Kidney (tissue), 14 donors: ENCODE measurements around the gene PRRT1. TPM values are rescaled to one million over a fixed set of nuclear protein-coding genes. Genes with fewer than 3 reads are reported as not detected.
"Not testable (repeated sequence)": the region's sequence is repeated elsewhere in the genome, so short reads cannot be mapped to it uniquely, and the experiment has no call there.

Experiments used
- DNase-seq, 5 donors: peaks; one replicate each; pipeline ENCODE4 v3.0.0-alpha.2; 2013 to 2020
- FAIRE-seq: peaks from 2 replicates; lab custom pipeline; 2012; peaks lifted over from hg19 to GRCh38; lab: Jason Lieb, UNC
- H3K27ac ChIP-seq, 2 donors: one replicate each; pipeline ENCODE4 v1.7.0; 2013; ENCODE audit warnings: low read depth in 2 of 2, low read length in 2 of 2, inconsistent platforms in 1 of 2
- H3K27me3 ChIP-seq: one replicate; pipeline ENCODE4 v1.7.1; 2013; ENCODE audit warnings: low read length, inconsistent platforms; ENCODE audit not compliant: control insufficient read depth, insufficient read depth
- H3K36me3 ChIP-seq, 3 donors: one replicate each; pipeline versions ENCODE4 v1.7.0 to v1.7.1; 2013; ENCODE audit warnings: low read length in 3 of 3, control low read depth in 1 of 3, inconsistent platforms in 1 of 3; ENCODE audit not compliant: insufficient read depth in 3 of 3, control insufficient read depth in 2 of 3
- H3K4me1 ChIP-seq, 3 donors: one replicate each; pipeline versions ENCODE4 v1.7.0 to v1.7.1; 2013; ENCODE audit warnings: low read length in 3 of 3, inconsistent platforms in 1 of 3, low read depth in 1 of 3; ENCODE audit not compliant: control insufficient read depth in 2 of 3, insufficient read depth in 2 of 3
- H3K4me3 ChIP-seq, 3 donors: one replicate each; pipeline versions ENCODE4 v1.7.0 to v1.8.1; 2013; ENCODE audit warnings: low read length in 3 of 3, control low read depth in 1 of 3, inconsistent platforms in 1 of 3
- H3K9ac ChIP-seq, 3 donors: one replicate each; pipeline versions ENCODE4 v1.7.0 to v1.7.1; 2013; ENCODE audit warnings: low read length in 3 of 3, control low read depth in 1 of 3, inconsistent platforms in 1 of 3
- H3K9me3 ChIP-seq, 3 donors: one replicate each; pipeline versions ENCODE4 v1.7.0 to v1.7.1; 2013; ENCODE audit warnings: low read length in 3 of 3, control low read depth in 1 of 3, inconsistent platforms in 1 of 3; ENCODE audit not compliant: control insufficient read depth in 2 of 3, insufficient read depth in 1 of 3
- intact Hi-C: fragments of 100-400 bp; cut with DNase I; formaldehyde crosslinking; loops from one replicate; pipeline ENCODE4 v1.11.1; 2022
- microRNA-seq: library from miRNA; unstranded; fragments of <30 nt; microRNA quantifications from one replicate; pipeline ENCODE4 v1.2.0, GENCODE V29; 2020
- polyA plus RNA-seq: library from polyadenylated mRNA; stranded (reverse); fragments of 350-450 nt; fragmentation: Illumina TruSeq; extraction: RNeasy Lipid Tissue Mini Kit (QIAGEN cat#74804); gene quantifications from one replicate; pipeline ENCODE4 v1.2.3, GENCODE V29; 2014; ENCODE audit warnings: low read depth, low replicate concordance; ENCODE audit not compliant: insufficient read depth
- total RNA-seq: library from RNA; stranded (reverse); fragmentation: NEBNext Ultra II Directional; extraction: Animal tissue kit (Norgen Biotek cat#: 25700); gene quantifications from one replicate; pipeline ENCODE4 v1.2.1, GENCODE V29; 2021
- TF ChIP-seq, protein P1 (sequence below): IDR thresholded peaks from 3 replicates; pipeline ENCODE4 v1.5.1; 2012; ENCODE audit warnings: mild to moderate bottlenecking, moderate library complexity, borderline replicate concordance; ENCODE audit not compliant: insufficient read depth; ENCODE audit errors: extremely low read depth
- donor health status: control.
- donor health status: control.
- donor health status: control.
- donor health status: control.
- donor health status: control.
- donor health status: DM: yes; HTN: yes; CAD: no.
- donor health status: Normal renal cell carcinoma (clear cell type).

The PRRT1 gene
- total and polyA plus RNA-seq, 2 donors from 2014 or later = 2.4 to 4.0 TPM

DNA sequence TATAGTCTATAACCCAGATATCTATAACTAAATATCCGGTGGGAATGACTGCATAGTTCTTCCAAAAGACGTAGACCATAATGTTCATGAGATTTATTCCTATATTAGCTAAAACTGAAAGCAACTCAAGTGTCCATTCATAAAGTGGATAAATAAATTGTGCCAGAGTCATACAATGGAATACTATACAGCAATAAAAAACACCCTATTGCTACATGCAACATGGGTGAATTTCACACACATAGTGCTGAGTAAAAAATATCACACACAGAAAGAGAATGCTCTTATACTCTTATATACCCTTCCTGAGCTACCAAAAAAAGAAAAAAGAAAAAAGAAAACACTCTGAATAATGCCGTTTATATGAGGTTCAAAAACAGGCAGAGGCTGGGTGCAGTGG, 49.5 kb downstream of the PRRT1 start:
- TF ChIP-seq, protein P1, sequence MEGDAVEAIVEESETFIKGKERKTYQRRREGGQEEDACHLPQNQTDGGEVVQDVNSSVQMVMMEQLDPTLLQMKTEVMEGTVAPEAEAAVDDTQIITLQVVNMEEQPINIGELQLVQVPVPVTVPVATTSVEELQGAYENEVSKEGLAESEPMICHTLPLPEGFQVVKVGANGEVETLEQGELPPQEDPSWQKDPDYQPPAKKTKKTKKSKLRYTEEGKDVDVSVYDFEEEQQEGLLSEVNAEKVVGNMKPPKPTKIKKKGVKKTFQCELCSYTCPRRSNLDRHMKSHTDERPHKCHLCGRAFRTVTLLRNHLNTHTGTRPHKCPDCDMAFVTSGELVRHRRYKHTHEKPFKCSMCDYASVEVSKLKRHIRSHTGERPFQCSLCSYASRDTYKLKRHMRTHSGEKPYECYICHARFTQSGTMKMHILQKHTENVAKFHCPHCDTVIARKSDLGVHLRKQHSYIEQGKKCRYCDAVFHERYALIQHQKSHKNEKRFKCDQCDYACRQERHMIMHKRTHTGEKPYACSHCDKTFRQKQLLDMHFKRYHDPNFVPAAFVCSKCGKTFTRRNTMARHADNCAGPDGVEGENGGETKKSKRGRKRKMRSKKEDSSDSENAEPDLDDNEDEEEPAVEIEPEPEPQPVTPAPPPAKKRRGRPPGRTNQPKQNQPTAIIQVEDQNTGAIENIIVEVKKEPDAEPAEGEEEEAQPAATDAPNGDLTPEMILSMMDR = no peak
- intact Hi-C loops = no loop called here
- no peak overlapping the region for H3K9ac ChIP-seq
- H3K36me3 ChIP-seq = no peaks in the 10 kb centered on the region
- no peaks in the 10 kb centered on the region for H3K9me3 ChIP-seq
- no peak for DNase-seq
- H3K27ac ChIP-seq = no peak overlapping the region
- peaks cover 0 to 5% (median 0%) of the 10 kb centered on the region in 3 donors for H3K4me1 ChIP-seq
- no peak for FAIRE-seq
- no peak overlapping the region for H3K4me3 ChIP-seq
- H3K27me3 ChIP-seq = no peaks in the 10 kb centered on the region

DNA sequence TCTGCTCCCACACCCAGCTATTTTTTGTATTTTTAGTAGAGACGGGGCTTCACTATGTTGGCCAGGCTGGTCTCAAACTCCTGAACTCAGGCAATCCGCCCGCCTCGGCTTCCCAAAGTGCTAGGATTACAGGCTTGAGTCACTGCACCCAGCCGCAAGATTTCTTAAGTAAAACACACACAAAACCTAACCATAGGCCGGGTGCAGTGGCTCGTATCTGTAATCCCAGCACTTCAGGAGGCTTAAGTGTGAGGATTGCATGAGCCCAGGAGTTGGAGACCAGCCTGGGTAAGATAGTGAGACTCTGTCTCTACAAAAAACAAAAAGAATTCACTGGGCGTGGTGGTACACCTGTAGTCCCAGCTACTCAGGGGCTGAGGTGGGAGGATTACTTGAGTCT, 51.5 kb downstream of the PRRT1 start:
- H3K4me1 ChIP-seq, H3K36me3 ChIP-seq, intact Hi-C loops, FAIRE-seq, H3K9ac ChIP-seq, H3K9me3 ChIP-seq, H3K27me3 ChIP-seq, DNase-seq, H3K4me3 ChIP-seq, H3K27ac ChIP-seq: not testable (repeated sequence)

Small RNA genes within 50 kb of the gene (microRNA-seq; reads per million reads assigned to microRNA genes)
- gene MIR6721 (not detected), gene MIR6833 (not detected)

Other genes starting within 250 kb of the PRRT1 start
- 3.4 TPM for gene ZBTB12, start 249.9 kb downstream of the PRRT1 start, total RNA-seq
- gene ZBTB12, start 249.9 kb downstream of the PRRT1 start, polyA plus RNA-seq = 2.5 TPM
- 38.7 TPM for gene C2, start 224.2 kb downstream of the PRRT1 start, total RNA-seq
- gene C2, start 224.2 kb downstream of the PRRT1 start, polyA plus RNA-seq = 84.0 TPM
- 200 TPM for gene CFB, start 205.8 kb downstream of the PRRT1 start, total RNA-seq
- gene CFB, start 205.8 kb downstream of the PRRT1 start, polyA plus RNA-seq = 154 TPM
- 62.0 TPM for gene NELFE, start 193.0 kb downstream of the PRRT1 start, total RNA-seq
- gene NELFE, start 193.0 kb downstream of the PRRT1 start, polyA plus RNA-seq = 83.0 TPM
- 67.8 TPM for gene SKIC2, start 192.8 kb downstream of the PRRT1 start, total RNA-seq
- gene SKIC2, start 192.8 kb downstream of the PRRT1 start, polyA plus RNA-seq = 55.0 TPM
- 21.3 TPM for gene DXO, start 179.8 kb downstream of the PRRT1 start, total RNA-seq
- 26.0 TPM for gene DXO, start 179.8 kb downstream of the PRRT1 start, polyA plus RNA-seq
- gene C4A, start 169.9 kb downstream of the PRRT1 start, total RNA-seq = 250 TPM
- 521 TPM for gene C4A, start 169.9 kb downstream of the PRRT1 start, polyA plus RNA-seq
- 596 TPM for gene C4B, start 137.1 kb downstream of the PRRT1 start, total RNA-seq
- 578 TPM for gene C4B, start 137.1 kb downstream of the PRRT1 start, polyA plus RNA-seq
- 3.2 TPM for gene CYP21A2, start 113.5 kb downstream of the PRRT1 start, total RNA-seq
- 8.2 TPM for gene CYP21A2, start 113.5 kb downstream of the PRRT1 start, polyA plus RNA-seq
- gene TNXB, start 42.6 kb downstream of the PRRT1 start, total RNA-seq = 88.2 TPM
- 13.3 TPM for gene TNXB, start 42.6 kb downstream of the PRRT1 start, polyA plus RNA-seq
- 104 TPM for gene ATF6B, start 23.7 kb downstream of the PRRT1 start, total RNA-seq
- gene ATF6B, start 23.7 kb downstream of the PRRT1 start, polyA plus RNA-seq = 40.3 TPM
- gene FKBPL, start 21.7 kb downstream of the PRRT1 start, total RNA-seq = 4.8 TPM
- 5.7 TPM for gene FKBPL, start 21.7 kb downstream of the PRRT1 start, polyA plus RNA-seq
- 23.0 TPM for gene PPT2, start 2.2 kb upstream of the PRRT1 start, total RNA-seq
- 20.3 TPM for gene PPT2, start 2.2 kb upstream of the PRRT1 start, polyA plus RNA-seq
- gene EGFL8, start 12.7 kb upstream of the PRRT1 start, total RNA-seq = 18.3 TPM
- 15.0 TPM for gene EGFL8, start 12.7 kb upstream of the PRRT1 start, polyA plus RNA-seq
- 58.9 TPM for gene AGPAT1, start 24.1 kb upstream of the PRRT1 start, total RNA-seq
- 87.1 TPM for gene AGPAT1, start 24.1 kb upstream of the PRRT1 start, polyA plus RNA-seq
- 74.1 TPM for gene RNF5, start 26.5 kb upstream of the PRRT1 start, total RNA-seq
- 208 TPM for gene RNF5, start 26.5 kb upstream of the PRRT1 start, polyA plus RNA-seq
- 13.0 TPM for gene AGER, start 32.3 kb upstream of the PRRT1 start, total RNA-seq
- gene AGER, start 32.3 kb upstream of the PRRT1 start, polyA plus RNA-seq = 7.1 TPM
- gene PBX2, start 38.3 kb upstream of the PRRT1 start, total RNA-seq = 87.3 TPM
- 34.6 TPM for gene PBX2, start 38.3 kb upstream of the PRRT1 start, polyA plus RNA-seq
- gene GPSM3, start 40.7 kb upstream of the PRRT1 start, total RNA-seq = 28.1 TPM
- gene GPSM3, start 40.7 kb upstream of the PRRT1 start, polyA plus RNA-seq = 6.2 TPM
- gene NOTCH4, start 72.1 kb upstream of the PRRT1 start, total RNA-seq = 30.5 TPM
- gene NOTCH4, start 72.1 kb upstream of the PRRT1 start, polyA plus RNA-seq = 22.5 TPM
- not detected for gene TSBP1, start 220.0 kb upstream of the PRRT1 start, total RNA-seq
- gene TSBP1, start 220.0 kb upstream of the PRRT1 start, polyA plus RNA-seq = not detected